ENCODE data around the gene IFI44.

IFI44 gene, protein sequence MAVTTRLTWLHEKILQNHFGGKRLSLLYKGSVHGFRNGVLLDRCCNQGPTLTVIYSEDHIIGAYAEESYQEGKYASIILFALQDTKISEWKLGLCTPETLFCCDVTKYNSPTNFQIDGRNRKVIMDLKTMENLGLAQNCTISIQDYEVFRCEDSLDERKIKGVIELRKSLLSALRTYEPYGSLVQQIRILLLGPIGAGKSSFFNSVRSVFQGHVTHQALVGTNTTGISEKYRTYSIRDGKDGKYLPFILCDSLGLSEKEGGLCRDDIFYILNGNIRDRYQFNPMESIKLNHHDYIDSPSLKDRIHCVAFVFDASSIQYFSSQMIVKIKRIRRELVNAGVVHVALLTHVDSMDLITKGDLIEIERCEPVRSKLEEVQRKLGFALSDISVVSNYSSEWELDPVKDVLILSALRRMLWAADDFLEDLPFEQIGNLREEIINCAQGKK

DNA sequence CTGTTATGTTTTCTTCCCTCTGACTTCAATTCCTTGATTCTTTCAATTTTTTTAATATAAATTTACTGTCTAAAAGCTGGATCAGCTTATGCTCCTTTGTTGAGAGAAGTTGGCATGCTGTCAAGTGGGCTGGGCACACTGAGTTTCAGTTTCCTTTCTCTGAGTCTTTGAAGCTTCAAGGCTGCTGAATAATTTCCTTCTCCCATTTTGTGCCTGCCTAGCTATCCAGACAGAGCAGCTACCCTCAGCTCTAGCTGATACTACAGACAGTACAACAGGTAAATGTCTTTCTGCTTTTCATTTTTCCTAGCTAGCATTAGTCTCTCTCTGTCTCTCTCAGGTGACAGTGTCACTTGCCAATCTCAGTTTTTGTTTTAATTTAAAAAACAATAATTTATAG is at the start of gene IFI44:
Gene IFI44 (plus strand): TSS at position 204 of the 400 bp plus-strand sequence. CDS start 365 bp downstream, outside the sequence.
- DNase-seq (ENCODE audit: low spot score) = peak; percentile 70

- DNase-seq (ENCODE audit: low spot score) = no peak
These were observed 48.6 kb upstream of the IFI44 start for GRCh38 chr1:78601068-78601467.

DNA sequence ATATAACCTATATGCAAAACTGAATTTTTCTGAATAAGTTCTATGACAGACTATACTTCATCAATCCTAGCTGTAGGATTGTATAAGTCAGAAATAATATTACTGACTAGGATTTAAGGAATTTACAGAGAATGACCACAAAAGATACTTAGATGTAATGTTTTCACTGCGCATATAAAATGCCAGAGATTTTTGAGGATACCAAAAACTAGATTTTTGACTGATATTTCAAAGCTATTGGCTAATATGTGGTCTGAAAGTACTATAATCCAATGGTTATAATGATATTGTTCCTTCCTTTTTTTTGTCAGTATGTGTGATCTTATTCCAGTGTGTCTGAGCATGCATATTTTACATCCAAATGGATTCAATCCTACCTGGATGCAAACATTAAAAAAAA is 46.4 kb upstream of the IFI44 start:
- no peak for DNase-seq (ENCODE audit: low spot score)

GRCh38 chr1:78604643-78605042 is 45.0 kb upstream of the IFI44 start:
- no peak for DNase-seq (ENCODE audit: low spot score)

- no peak for DNase-seq (ENCODE audit: low spot score)
These were observed 43.4 kb upstream of the IFI44 start for GRCh38 chr1:78606274-78606673.

GRCh38 chr1:78607334-78607927 is 42.2 kb upstream of the IFI44 start:
- peak; percentile 42 for DNase-seq (ENCODE audit: low spot score)

DNA sequence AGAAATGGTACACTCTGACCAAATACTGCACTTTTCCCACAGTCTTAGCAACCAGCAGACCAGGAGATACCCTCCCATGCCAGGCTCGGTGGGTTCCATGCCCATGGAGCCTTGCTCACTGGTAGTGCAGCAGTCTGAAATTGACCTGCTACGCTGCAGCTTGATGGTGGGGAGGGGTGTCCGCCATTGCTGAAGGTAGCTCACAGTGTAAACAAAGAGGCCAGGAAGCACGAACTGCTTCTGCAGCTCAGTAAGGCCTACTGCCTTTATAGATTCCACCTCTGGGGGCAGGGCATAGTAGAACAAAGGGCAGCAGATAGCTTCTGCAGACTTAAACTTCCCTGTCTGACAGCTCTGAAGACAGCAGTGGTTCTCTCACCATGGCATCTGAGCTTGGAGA is 41.7 kb upstream of the IFI44 start:
- no peak for DNase-seq (ENCODE audit: low spot score)

- DNase-seq (ENCODE audit: low spot score) = peak; percentile 45
These were observed 32.0 kb upstream of the IFI44 start for GRCh38 chr1:78617615-78618026.

DNA sequence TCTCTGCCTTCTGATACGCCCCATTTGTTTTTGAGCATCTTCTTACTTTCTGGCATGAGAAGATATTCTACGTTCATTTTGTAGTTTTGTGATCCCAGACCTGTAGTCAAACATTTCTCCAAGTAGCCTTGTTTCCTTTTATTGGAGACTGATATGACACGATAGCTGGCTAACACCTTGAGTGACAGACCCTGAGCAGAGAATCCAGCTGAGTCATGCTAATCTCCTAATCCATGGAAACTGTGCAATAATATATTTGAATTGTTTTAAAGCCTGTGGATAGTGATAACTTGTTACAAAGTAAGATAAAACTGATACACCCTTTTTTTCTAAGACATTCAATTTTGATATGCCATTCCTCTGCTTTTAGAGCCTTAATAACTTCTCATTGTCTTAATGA is 30.6 kb upstream of the IFI44 start:
- DNase-seq (ENCODE audit: low spot score) = no peak

GRCh38 chr1:78619446-78619802 is 30.2 kb upstream of the IFI44 start:
- DNase-seq (ENCODE audit: low spot score) = no peak

DNA sequence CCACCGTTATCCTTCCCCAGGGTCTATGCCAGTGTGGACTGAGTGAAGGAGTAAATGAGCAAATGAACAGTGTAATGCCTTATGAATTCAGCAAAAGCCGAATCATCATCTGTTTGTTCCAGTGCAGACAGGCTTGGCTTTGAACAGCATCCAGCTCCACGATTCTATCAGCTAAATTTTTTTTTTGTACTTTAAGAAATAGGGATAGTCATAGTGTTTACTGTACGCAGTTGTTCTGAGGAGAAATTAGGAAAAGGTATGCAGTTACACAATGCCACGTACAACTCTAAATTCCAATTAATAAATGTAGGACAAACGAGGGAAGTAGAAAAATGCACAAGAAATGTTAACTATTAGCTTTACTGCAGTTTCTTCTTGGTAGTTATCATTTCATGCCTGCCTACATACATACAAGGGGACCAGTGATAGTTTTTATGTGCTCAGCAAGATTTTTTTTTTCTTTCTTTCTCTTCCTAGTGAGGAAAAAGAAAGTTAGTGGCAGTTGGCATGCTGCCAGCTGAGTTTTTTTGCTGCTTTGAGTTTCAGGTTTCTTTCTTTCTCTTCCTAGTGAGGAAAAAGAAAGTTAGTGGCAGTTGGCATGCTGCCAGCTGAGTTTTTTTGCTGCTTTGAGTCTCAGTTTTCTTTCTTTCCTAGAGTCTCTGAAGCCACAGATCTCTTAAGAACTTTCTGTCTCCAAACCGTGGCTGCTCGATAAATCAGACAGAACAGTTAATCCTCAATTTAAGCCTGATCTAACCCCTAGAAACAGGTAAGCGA is 29.6 kb upstream of the IFI44 start, which contains the start of gene IFI44L:
Gene IFI44L (plus strand): TSS at position 646 of the 777 bp plus-strand sequence. CDS start 7,468 bp downstream, outside the sequence.
- DNase-seq (ENCODE audit: low spot score) = peak; percentile 4

- DNase-seq (ENCODE audit: low spot score) = no peak
These were observed 29.0 kb upstream of the IFI44 start for GRCh38 chr1:78620666-78621065.

- DNase-seq (ENCODE audit: low spot score) = no peak
These were observed 27.1 kb upstream of the IFI44 start for GRCh38 chr1:78622548-78622947.

DNA sequence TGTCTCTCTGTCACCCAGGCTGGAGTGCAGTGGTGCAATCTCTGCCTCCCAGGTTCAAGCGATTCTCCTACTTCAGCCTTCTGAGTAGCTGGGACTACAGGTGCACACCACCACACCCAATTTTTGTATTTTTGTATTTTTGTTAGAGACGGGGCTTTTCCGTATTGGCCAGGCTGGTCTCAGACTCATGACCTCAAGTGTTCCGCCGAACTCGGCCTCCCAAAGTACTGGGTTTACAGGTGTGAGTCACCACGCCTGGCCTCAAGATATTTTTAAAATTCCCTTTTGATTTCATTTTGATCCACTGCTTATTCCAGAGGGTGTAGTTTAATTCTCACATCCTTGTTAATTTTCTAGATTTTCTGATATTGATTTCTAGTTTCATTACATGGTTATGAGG is 25.6 kb upstream of the IFI44 start:
- DNase-seq (ENCODE audit: low spot score) = no peak

DNA sequence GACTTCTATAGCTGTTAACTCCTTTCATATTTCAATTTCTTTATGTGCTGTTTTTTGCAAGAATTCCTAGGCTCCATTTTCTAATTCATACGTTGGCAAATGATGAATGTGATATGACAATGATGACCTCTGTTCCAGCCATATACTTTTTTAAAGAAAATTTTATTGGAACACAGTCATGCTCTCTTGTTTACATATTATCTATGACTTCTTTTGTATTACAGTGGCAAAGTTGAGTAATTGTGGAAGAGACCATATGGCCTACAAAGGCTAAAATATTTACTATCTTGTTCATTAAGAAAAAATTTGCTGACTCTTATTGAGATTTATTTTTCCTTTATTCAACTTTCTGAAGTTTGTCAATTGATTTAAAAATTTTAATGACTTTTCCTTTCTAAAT is 22.3 kb upstream of the IFI44 start:
- peak; percentile 13 for DNase-seq (ENCODE audit: low spot score)

GRCh38 chr1:78630600-78630999 is 19.0 kb upstream of the IFI44 start:
- no peak for DNase-seq (ENCODE audit: low spot score)

DNA sequence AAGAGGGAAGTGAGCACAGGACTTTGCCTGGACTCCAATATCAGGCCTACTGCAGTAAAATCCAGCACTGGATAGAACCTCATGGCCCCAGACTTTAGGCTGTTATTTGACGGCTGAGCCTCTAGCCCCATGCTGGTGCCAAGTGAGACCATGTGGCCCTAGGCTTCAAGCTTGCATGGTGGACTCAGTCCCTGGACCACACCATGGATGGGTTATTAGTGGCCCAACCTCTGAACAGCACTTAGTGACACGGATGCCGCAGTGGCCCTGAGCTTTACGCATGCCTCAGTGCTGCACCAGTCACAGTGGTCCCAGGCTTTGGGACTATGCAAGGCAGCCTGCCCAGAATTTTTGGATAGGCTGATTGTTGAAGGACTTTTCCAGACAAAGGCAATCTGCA is 16.4 kb upstream of the IFI44 start:
- DNase-seq (ENCODE audit: low spot score) = no peak

DNA sequence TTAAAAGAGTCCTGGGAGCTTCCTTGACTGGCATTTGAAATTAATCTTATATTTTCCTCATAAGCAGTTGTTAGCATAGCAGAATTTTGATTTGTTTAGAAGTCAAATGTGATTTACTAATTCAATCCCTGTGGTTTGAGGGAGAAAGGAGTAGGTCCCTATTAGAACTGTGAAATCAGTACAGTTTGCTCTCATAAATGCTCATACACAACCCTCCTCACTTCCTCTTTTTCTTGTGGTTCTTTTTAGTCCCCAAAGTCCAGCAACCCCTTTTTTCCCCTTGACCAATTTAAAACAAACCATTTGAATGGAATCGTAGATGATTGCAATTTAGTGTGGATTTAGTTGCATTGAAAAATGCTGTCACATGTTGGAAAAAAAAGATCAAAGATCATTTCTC is 9.2 kb upstream of the IFI44 start:
- no peak for DNase-seq (ENCODE audit: low spot score)

GRCh38 chr1:78641558-78641957 is 8.1 kb upstream of the IFI44 start:
- DNase-seq (ENCODE audit: low spot score) = no peak

- no peak for DNase-seq (ENCODE audit: low spot score)
These were observed 3.9 kb upstream of the IFI44 start for GRCh38 chr1:78645723-78646122.

- DNase-seq (ENCODE audit: low spot score) = no peak
These were observed 2.4 kb upstream of the IFI44 start for GRCh38 chr1:78647238-78647637.

GRCh38 chr1:78650114-78650660 is 556 bp downstream of the IFI44 start:
- peak; percentile 5 for DNase-seq (ENCODE audit: low spot score)

GRCh38 chr1:78651241-78651640 is 1.6 kb downstream of the IFI44 start:
- DNase-seq (ENCODE audit: low spot score) = no peak

Data from COLO829 (cell line).